ENCODE data around the gene ACTN3.
"Not testable (repeated sequence)": the region's sequence is repeated elsewhere in the genome, so short reads cannot be mapped to it uniquely, and the experiment has no call there.

Gene ACTN3

DNA sequence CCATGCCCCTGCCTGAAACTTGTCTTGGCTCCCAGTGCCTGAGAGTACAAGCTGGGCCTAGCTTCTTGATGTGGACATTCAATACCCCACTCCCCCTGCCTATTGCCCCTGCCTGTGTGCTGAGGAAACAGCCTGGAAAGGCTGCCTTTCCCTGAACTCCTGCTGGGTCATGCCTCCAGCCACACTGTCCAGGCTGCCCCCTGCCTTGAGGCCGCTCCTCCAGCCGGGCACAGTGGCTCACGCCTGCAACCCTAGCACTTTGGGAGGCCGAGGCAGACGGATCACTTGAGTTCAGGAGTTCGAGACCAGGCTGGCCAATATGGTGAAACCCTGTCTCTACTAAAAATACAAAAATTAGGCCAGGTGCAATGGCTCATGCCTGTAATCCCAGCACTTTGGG lies 56.4 kb downstream of the ACTN3 start:
- DNase-seq: no peak

DNA sequence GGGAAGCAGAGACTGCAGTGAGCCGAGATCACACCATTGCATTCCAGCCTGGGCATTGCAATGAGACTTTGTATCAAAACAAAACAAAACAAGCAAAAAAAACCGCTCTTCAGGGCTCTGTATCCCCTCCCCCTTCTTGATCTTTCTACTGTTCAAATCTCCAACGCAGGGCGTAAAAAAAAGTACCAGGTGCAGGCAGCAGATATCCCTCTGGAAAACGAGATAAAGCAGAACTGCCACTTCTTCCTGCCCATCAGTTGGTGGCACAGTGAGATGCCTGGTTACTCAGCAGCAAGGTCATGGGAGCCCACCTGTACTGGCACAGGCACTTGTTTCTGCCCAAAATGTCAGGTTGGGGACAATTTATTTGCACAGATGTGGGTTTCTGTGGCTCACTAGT lies 57.5 kb downstream of the ACTN3 start:
- DNase-seq: no peak

GRCh38 chr11:66606608-66607007 lies 59.9 kb downstream of the ACTN3 start:
- DNase-seq: not testable (repeated sequence)

GRCh38 chr11:66607126-66607834 lies 60.6 kb downstream of the ACTN3 start:
- DNase-seq: no peak

DNA sequence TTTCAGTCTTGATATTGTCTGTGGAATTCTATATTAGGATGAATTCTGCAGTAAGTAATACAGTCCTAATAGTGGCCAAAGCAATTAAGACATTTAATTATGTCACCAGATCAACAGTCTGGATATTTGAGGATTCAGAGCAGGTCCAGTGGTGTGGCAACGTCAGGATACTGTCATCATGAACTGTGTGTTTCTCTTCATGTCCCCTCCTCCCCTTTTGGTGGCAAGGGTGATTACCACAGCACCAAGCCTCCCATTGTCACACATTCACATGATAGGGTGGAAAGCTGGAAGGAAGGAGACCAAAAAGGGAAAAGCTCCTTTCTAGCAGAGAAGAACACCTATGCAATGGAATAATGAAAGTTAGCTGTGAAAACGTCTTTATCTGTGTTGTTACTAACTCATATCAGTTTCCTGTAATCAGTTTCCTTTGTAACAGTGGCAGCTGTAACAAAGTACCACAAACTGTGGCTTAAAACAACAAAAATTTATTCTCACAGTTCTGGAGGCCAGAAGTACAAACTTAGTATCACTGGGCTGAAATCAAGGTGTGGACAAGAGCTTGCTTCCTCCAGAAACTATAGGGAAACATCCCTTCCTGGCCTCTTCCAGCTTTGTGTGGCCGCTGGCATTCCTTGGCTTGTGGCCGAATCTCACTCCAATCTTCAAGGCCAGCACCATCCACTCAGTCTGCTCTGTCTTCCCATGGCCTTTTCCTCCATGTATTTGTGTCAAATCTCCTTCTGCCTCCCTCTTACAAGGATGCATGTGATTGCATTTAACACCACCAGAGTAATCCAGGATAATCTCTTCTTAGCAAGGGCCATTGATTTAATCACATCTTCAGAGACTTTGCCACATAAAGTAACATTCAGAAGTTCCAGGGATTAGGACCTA lies 63.3 kb downstream of the ACTN3 start:
- DNase-seq: no peak

- no peak for DNase-seq
Measured at GRCh38 chr11:66612458-66612857, 65.8 kb downstream of the ACTN3 start.

All from activated gamma-delta T cell (primary cell).